GM18873 (cell line): ENCODE results near the gene EEF1AKMT1.
"Not testable (repeated sequence)": the region's sequence is repeated elsewhere in the genome, so short reads cannot be mapped to it uniquely, and the experiment has no call there.

Experiments used
- ATAC-seq: cut with Tn5 transposase; IDR thresholded peaks from one replicate; pipeline ENCODE4 v1.9.1; 2021; ENCODE audit warnings: mild to moderate bottlenecking, moderate library complexity, moderate number of reproducible peaks; ENCODE audit not compliant: unreplicated experiment, low FRiP score

The EEF1AKMT1 gene

DNA sequence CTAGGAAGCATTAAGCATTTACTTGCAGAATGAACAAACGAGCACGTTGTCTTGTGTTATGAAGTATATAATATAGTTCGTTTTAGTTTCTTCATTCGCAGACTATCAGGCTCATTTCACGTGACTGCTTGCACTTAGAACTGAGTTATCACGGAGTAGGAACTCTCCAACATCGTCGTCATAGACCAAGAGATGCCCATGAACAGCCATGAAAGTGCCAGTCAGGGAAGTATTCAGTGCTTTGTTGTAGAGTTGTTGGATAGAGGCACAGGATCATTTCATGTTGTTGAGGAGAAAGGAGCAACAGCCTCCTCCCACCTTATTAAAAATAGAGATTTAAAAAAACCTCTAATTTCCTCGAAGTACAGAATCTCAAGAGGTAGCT, 71.2 kb downstream of the EEF1AKMT1 start:
- no peak for ATAC-seq

DNA sequence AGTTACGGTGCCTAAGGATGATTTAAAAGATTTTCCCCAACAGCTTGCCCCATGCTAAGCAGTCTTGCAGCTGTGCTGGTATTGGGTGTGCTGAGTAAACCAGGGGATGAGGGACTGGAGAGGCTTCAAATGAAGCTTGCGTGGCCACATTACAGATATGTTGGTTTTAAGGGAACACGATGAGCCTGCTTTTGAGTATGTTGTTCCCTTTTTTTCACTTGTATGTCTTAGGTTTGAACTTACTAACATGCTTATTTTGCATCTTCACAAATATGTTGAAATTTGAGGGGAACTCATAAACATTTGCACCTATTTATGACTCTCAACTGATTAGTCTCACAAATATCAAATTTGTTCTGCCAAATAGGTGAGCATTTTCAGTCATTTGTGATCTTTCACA, 72.3 kb downstream of the EEF1AKMT1 start:
- ATAC-seq, result no peak

DNA sequence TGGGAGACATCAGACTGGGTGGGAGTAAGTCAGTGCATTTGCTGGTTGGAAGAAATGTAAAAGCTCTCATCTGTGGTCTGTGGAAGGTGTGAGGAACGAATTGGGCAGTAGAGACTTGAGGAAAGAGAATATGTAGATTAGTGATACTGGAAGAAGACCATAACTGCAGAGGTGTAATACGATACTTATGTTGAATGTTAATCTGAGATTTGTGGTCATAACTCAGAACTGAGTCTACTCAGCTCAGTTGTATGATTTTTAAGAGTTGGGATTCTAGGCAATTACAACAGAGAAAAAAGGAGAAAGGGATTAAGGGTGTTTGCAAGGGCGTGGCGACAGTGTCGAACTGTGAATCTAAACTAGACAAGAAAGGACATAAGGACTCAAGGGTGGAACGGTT, 73.5 kb downstream of the EEF1AKMT1 start:
- no peak for ATAC-seq

DNA sequence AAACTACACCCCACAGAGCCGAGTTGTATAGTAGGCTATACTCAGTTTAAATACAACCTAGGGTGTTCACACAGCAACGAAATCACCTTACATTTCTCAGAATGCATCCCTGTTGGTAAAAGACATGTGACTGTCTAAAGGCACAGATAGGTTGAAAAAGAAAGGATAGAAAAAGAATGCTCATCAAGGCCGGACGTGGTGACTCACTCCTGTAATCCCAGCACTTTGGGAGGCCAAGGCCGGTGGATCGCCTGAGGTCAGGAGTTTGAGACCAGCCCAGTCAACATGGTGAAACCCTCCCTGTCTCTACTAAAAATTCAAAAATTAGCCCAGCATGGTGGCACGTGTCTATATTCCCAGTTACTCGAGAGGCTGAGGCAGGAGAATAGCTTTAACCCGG, 74.0 kb downstream of the EEF1AKMT1 start:
- no peak for ATAC-seq

DNA sequence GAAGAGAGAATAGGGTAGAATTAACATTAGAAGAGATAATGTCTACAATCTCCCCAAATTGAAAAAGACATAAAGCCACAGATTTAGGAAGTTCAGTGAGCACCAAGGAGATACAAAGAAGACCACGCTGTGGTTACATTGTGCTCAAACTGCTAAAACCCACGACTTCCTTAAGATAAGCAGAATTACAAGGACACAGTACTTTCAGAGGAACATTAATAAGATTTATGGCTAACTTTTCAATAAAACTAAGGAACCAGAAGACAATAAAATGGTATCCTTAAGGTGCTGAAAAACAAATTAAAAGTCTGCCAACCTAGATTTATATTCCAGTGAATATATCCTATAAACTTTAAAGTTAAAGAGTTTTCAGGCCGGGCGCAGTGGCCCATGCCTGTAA, 77.7 kb downstream of the EEF1AKMT1 start:
- no peak for ATAC-seq

DNA sequence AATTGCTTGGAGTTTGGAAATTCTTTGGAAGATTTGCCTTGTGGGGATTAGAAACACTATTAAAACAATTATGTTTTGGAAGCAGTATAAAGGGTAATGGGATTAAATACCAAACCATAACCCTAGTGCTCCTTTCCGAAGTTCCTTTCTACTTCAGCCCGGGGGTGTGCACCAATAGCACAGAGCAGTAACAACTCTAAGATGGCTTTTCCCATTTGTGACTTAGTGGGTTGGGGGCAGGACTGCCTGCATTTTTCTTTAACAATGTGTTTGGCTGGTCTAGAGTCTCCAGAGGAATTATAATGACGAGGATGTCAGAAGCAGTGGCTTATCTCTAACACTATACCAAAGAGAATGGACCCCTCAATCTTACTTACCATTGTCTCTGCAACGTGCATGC, 82.1 kb downstream of the EEF1AKMT1 start:
- no peak for ATAC-seq

DNA sequence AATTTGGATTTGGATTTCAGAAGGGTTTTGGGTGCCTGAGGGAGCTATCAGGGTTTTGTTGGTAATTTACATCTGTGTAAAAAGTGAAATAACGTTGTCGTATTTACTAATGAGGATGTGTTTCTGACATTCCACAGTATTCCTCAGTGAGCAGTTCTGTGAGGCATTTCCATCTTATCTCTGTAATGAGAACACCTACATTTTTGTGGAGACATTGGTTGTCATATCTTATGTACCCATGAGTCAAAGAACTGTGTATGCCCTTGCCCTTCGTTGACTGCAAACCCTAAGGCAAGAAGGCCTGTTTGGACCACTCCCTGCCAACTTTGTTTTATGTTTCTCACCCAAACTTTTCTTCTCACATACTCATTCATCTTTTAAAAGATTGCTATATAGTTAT, 84.5 kb downstream of the EEF1AKMT1 start:
- no peak for ATAC-seq

DNA sequence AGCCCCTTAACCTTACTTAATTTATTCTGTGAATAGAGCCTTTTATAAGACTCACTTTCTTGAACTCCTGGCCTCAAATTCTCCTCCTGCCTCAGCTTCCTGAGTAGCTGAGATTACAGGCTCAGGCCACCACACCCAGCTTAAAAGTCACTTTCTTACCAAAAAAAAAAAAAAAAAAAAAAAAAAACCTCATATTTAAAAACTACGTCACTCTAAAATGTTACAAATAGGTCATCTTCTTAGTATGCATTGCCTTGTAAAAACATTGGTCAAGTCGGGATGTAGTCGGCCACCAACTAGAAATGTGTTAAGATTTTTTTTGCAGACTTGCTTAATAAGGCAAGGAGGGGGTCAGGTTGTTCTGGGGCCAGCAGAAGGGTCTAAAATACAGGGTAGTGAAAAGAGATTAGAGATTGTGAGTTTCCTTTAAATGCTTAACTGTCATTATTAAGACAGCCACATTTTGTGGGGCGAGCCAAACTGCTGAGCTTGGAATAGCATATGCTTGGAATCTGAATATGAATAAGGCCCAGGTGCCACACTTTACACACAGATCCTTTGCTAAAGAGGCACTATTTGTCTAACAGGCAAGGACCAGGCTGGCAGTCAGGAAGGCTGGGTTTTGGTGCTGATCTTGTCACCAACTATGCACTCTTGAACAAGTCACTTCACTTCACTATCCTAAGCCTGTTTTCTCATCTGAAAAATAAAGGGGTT, 86.7 kb downstream of the EEF1AKMT1 start:
- ATAC-seq, result no peak

DNA sequence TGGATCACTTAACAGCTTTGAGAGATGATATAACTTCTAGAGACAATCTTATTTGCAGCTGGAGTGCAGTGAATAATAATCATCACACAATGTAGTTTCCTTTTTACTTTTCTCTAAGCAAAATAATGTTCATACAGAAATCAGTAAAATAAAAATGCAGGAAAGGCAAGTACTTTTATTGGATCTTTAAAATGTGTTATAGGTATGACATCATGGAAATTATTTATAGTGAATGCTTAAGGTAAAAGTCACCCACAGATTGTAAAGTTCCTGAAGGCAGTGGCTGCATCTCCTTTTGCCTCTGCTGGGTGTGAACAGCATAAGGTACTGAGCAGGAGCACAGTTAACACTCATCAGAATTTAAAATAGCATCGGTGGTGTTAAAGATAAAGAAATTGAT, 87.6 kb downstream of the EEF1AKMT1 start:
- ATAC-seq, result no peak

DNA sequence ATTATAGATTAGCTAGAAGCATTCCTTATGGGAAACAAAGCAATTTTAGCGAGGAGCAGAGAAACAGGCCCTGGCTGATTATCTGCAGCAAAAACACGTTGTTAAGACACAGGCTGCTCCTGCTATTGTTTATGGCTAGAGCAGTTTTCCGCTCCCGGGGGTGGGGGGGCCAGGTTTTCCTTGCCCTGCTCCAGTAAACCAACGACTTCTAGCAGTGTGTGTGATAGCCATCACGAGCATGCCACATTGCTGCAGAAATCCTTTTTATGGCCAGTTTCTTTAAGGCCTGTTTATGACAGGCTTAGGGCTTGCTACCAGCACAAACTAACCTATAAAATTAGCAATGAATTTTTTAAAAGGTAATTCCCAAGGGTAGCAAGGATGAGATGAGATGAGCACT, 88.7 kb downstream of the EEF1AKMT1 start:
- no peak for ATAC-seq

DNA sequence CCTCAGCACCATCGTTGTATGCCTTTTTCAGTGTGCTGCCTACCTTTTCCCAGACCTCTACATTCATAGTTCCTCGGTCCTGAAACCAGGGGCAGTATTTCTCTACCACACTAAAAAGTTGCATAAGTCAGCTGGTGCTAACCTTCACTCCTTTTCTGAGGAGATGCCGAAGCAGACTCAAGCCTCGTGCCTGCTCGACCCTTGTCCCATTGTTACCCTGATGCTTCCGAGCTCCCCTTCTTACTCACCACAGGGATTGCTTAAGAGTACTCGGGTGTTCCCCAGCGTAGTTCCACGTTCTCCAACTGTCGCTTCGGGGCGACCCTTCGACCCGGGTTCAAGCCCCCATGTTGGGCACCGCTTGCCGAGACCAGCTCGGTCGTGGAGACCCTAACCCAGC, 89.2 kb downstream of the EEF1AKMT1 start:
- ATAC-seq, result no peak

DNA sequence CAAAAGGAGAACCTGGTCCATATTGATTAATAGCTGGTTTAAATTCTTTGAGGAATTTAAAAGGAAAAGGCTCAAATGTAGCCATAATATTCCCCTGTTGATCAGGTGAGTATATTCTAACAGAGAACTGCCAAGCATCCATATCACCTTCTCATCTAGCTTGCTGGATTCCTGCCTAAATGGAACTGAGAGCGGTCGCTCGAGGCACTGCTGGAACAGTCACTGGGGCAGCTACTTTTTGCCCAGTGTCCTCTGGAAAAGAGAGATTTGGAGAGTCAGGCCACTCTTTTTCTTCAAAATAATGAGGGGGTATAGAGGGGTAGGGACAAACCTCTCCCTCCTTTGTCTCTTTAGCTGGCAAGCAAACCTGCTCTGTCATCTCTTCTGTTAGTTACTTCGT, 89.7 kb downstream of the EEF1AKMT1 start:
- no peak for ATAC-seq

DNA sequence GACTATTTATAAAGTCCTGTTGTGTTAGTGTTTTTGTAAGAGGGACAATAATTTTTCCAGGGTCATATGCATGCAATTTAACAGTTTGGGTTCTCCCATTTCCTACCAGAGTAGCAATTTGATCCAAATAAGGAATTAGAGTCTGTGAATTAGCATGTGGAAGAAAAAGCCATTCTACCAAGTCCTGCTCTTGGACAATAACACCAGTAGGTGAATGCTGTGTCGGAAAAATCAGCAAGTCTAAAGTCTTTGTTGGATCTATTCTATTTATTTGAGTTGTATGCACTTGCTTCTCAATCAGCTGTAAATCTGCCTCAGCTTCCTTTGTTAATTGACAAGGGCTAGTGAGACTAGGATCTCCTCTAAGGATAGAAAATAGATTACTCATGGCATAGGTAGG, 91.7 kb downstream of the EEF1AKMT1 start:
- no peak for ATAC-seq

DNA sequence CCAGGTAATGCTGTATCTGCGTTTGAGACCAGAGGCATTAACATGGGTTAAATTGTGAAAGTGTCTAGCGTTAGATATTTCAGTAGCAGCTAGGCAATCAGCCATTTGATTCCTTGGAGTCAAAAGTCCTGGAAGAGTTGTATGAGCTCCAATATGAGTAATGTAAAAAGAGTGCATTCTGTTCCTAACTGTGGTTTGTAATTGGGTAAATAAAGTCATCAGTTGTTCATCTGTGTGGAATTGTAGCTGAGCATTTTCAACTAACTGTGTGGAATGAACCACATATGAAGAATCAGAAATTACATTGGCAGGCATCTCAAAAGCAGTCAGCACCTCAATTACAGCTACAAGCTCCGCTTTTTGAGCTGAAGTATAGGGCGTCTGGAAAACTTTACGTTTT, 92.3 kb downstream of the EEF1AKMT1 start:
- not testable (repeated sequence) for ATAC-seq

DNA sequence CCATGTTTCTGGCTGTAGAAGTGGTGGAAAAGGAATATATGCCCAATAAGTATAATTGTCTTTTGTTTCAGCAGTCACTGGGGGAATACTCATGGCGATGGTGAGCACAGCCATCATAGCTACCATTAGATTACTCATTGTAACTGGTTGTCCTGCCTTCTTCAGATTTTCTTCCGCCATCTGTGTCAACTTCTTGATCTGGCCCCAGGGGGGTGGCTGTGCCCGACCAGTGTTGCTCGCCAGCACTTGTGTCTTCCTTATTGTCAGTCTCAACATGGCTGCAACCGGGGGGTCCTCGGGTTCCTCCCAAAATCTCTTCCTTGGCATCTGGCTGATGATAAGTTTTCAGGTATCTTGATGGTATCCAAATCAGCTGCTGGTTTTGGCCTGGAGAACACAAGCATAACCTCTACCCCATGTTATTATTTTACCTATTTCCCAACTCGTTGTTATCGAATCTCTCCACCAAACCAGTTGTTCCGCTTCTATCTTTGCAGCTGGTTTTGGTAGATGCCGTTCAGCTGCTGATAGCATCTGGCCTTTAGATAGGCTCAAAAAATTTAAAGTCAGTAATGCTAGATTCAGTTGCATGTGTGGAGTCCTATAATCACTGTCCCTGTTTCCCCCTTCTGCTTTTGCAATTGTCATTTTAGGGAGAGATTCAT, 93.2 kb downstream of the EEF1AKMT1 start:
- no peak for ATAC-seq

DNA sequence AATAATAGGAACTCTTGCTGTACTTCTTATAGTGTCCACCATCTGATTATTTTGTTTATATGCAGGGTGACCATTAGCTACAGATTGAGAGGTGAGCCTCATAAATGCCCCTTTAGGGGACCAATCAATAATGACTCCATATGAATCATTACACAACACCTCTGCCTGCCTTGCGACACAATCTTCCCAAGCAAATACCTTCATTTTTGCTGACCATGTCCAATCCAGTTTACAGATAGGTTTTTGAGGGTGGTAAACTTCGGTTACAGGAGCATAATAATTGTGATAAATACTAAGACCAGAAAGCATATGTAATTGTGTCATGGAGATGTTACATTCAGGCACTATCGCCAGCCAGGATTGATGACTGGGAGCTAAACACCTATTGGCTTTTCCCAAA, 93.9 kb downstream of the EEF1AKMT1 start:
- ATAC-seq, result no peak
